IMR-90 (cell line): ENCODE data around the gene RTL5.

Source experiments
- POLR2A ChIP-seq: IDR thresholded peaks from 2 replicates; pipeline ENCODE4 v1.6.1; 2012; ENCODE audit warnings: mild to moderate bottlenecking, low read depth, low read length
- USF2 ChIP-seq: fragments of 150-350 bp; IDR thresholded peaks from 2 replicates; pipeline ENCODE4 v1.6.1; 2017; ENCODE audit warnings: mild to moderate bottlenecking, antibody characterized with exemption, low read length, low read depth
- TF ChIP-seq, protein P1 (sequence below): conservative IDR thresholded peaks from 2 replicates; pipeline ENCODE4 v1.5.1; 2012; ENCODE audit warnings: mild to moderate bottlenecking, low read depth, low read length, improper control_type of control experiment

DNA sequence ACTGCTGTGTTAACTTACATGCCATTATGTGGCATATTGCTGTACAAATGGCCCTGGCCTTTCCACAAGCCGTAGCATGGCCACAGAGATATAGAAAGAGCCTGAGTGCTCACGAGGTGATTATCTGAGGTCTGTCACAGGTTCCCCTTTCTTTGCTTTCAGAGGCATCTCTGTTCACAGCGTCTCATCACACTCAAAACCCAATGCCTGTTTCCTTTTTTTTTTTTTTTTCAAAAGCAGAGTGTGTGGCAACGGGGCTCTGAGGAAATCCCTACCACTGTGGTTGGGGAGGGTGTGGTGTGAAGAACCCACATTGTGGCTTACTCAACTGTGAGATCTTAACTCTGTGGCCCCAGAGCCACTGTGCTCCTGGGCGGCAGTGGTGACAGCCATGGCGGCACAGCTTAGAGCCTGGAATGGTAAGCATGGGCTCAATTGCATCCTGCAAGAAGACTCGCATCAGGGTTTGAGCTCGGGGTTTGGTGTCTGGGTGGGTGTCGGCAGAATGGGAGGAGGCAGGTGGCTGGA lies 30.8 kb downstream of the RTL5 start:
- TF ChIP-seq POLR2A, result no peak
- TF ChIP-seq, protein P1, sequence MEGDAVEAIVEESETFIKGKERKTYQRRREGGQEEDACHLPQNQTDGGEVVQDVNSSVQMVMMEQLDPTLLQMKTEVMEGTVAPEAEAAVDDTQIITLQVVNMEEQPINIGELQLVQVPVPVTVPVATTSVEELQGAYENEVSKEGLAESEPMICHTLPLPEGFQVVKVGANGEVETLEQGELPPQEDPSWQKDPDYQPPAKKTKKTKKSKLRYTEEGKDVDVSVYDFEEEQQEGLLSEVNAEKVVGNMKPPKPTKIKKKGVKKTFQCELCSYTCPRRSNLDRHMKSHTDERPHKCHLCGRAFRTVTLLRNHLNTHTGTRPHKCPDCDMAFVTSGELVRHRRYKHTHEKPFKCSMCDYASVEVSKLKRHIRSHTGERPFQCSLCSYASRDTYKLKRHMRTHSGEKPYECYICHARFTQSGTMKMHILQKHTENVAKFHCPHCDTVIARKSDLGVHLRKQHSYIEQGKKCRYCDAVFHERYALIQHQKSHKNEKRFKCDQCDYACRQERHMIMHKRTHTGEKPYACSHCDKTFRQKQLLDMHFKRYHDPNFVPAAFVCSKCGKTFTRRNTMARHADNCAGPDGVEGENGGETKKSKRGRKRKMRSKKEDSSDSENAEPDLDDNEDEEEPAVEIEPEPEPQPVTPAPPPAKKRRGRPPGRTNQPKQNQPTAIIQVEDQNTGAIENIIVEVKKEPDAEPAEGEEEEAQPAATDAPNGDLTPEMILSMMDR, result no peak
- no peak for TF ChIP-seq USF2
